Esophagus (tissue), 2 donors: Measurements from ENCODE around the gene NEURL4. TPM values are rescaled to one million over a fixed set of nuclear protein-coding genes. Genes with fewer than 3 reads are reported as not detected.
"Not testable (repeated sequence)": the region's sequence is repeated elsewhere in the genome, so short reads cannot be mapped to it uniquely, and the experiment has no call there.

Source experiments
- H3K27ac ChIP-seq, 2 donors: one replicate each; pipeline ENCODE4 v1.5.1; 2013; ENCODE audit warnings: low read depth in 2 of 2, mild to moderate bottlenecking in 2 of 2, inconsistent platforms in 1 of 2, low read length in 1 of 2, moderate library complexity in 1 of 2
- H3K27me3 ChIP-seq, 2 donors: one replicate each; pipeline ENCODE4 v1.6.1; 2013; ENCODE audit warnings: low read length in 2 of 2, control low read depth in 1 of 2, mild to moderate bottlenecking in 1 of 2; ENCODE audit not compliant: insufficient read depth in 2 of 2, control insufficient read depth in 1 of 2
- H3K36me3 ChIP-seq, 2 donors: one replicate each; pipeline ENCODE4 v1.6.1; 2013; ENCODE audit warnings: low read length in 1 of 2; ENCODE audit not compliant: control insufficient read depth in 2 of 2, insufficient read depth in 2 of 2
- H3K4me1 ChIP-seq, 2 donors: one replicate each; pipeline ENCODE4 v1.6.1; 2013; ENCODE audit warnings: low read length in 1 of 2; ENCODE audit not compliant: control insufficient read depth in 2 of 2, insufficient read depth in 2 of 2
- H3K4me3 ChIP-seq, 2 donors: one replicate each; pipeline ENCODE4 v1.5.1; 2013; ENCODE audit warnings: low read length in 2 of 2, mild to moderate bottlenecking in 2 of 2, low read depth in 1 of 2, moderate library complexity in 1 of 2
- H3K9me3 ChIP-seq, 2 donors: one replicate each; pipeline ENCODE4 v1.6.1; 2013; ENCODE audit warnings: mild to moderate bottlenecking in 2 of 2, low read depth in 1 of 2, low read length in 1 of 2, moderate library complexity in 1 of 2; ENCODE audit not compliant: control insufficient read depth in 2 of 2, insufficient read depth in 1 of 2
- WGBS, 2 donors: extraction: QIAGEN DNeasy Blood & Tissue Kit; methylation state at CpG; one replicate each; pipeline ENCODE4 v1.1.7; 2013; 5-methylcytosine and 5-hydroxymethylcytosine counted together
- polyA plus RNA-seq, 2 donors: library from polyadenylated mRNA; stranded (reverse); fragments of 200-250 nt; gene quantifications; one replicate each; pipeline ENCODE4 v1.2.3, GENCODE V29; 2013
- donor health status: healthy with polysubstance abuse.
- donor health status: Bipolar disorder and iron deficiency.

Gene NEURL4
- polyA plus RNA-seq, 2 donors: 15.7 to 32.1 TPM

DNA sequence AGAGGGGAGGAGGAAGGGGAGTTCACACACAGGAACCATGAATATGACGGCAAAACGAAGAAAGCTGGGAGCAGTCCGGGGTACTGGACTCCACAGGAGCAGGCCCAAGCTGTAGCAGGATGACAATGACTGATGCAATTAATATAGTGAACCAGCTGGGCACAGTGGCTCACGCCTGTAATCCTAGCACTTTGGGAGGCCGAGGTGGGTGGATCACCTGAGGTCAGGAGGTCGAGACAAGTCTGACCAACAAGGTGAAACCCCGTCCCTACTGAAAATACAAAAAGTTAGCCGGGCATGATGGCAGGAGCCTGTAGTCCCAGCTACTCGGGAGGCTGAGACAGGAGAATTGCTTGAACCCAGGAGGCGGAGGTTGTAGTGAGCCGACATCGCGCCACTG lies 6.6 kb upstream of the NEURL4 start:
- not testable (repeated sequence) for H3K4me1 ChIP-seq, H3K9me3 ChIP-seq, H3K4me3 ChIP-seq, H3K36me3 ChIP-seq, H3K27me3 ChIP-seq, H3K27ac ChIP-seq
- 80 to 84% methylated on average over 13 of the region's 13 CpGs for WGBS, 2 donors

DNA sequence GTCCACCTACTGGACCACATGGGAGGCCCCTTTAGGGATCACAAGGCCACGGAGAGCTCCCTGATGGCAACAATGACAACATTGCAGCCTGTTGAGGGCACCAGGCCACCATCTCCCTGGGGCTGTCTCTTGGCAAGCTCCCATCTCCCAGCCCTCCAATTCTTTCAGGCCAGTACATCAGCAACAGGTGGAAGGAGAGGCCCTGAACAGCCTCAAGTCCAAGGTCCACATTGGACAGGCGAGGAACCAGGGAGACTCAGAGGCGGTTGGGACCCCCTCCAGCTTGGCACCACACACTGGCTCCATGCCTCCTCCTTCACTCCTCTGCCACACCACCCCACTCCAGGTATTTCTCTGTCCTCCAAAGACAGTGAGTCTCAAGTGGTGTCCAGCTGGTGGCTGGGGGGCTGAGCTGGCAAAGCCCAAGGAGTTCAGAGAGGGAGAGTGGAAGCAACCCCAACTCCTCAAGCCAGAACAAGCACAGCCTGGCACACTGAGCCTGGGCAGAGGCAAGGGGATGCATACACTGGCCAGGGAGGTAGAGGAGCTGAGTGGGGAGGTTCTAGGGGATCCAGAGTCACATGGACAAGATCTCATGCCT lies 5.9 kb upstream of the NEURL4 start:
- Histone ChIP-seq H3K4me3 (no peak overlapping the region), H3K36me3 (no peaks in the 10 kb centered on the region), H3K9me3 (no peaks in the 10 kb centered on the region), H3K4me1 (peaks cover 0 to 3% of the 10 kb centered on the region in 2 donors), H3K27me3 (no peaks in the 10 kb centered on the region), H3K27ac (no peak overlapping the region)
- 77 to 88% methylated on average over 3 of the region's 3 CpGs for WGBS, 2 donors

DNA sequence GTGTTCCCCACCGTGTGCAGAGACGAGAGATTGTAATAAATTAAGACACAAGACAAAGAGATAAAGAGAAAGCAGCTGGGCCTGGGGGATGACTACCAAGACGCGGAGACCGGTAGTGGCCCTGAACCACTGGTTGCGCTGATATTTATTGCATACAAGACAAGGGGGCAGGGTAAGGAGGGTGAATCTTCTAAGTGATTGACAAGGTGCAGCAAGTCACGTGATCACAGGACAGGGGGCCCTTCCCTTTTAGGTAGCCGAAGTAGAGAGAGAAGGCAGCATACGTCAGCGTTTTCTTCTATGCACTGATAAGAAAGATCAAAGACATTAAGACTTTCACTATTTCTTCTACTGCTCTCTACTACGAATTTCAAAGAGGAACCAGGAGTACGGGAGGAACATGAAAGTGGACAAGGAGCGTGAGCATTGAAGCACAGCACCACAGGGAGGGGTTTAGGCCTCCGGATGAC lies 3.5 kb upstream of the NEURL4 start:
- H3K27ac ChIP-seq: not testable (repeated sequence)

DNA sequence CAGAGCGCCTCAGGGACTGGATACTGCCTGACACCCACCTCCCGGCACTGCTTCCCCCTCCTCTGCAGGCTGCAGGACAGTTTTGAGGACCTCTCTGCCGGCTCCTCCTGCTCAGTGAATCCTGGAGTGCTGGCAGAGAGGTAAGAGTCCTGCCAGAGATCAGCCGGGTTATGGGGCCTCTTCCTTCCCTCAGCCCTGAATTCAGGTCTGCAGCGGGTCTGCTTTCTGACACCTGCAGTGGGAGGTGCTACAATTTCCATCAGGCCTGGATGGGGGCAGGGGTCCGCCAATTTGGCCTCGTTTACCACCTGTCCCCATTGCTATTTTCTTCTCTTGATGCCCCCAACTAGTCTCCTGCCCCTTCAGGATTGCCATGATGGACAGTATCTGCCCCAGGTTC lies 3.0 kb upstream of the NEURL4 start:
- H3K27me3 ChIP-seq: no peaks in the 10 kb centered on the region
- H3K27ac ChIP-seq: no peak overlapping the region
- H3K36me3 ChIP-seq: no peaks in the 10 kb centered on the region
- H3K4me3 ChIP-seq: no peak overlapping the region
- H3K9me3 ChIP-seq: no peaks in the 10 kb centered on the region
- 55 to 61% methylated on average over 7 of the region's 7 CpGs for WGBS, 2 donors
- H3K4me1 ChIP-seq: peaks cover 3 to 9% of the 10 kb centered on the region in 2 donors

More for the DNA sequence above, 3.5 kb upstream of the NEURL4 start:
- not testable (repeated sequence) for H3K9me3 ChIP-seq, H3K4me1 ChIP-seq, H3K27me3 ChIP-seq, H3K36me3 ChIP-seq, H3K4me3 ChIP-seq
- 48 to 54% methylated on average over 14 of the region's 14 CpGs for WGBS, 2 donors

DNA sequence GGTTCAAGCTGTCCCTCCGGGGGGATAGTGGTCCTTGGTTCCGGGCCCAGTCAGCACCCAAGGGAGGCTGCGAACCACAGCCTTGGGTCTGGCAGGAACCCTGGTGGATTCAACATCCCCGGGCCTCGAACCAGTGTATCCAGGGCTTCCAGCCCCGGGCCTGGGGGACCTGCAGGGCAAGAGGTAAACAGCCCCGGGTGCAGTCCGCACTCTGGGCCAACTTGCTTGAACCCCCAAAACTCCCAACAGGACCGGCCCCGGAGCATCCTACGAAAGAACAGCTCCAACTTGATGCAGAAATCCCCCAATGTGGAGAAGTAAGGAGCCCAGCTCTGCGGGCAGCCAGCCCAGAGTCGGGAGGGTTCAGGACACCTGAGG lies 1.5 kb upstream of the NEURL4 start:
- no peaks in the 10 kb centered on the region for H3K27me3 ChIP-seq
- H3K4me3 ChIP-seq: peak overlapping the region; percentile 71 to 84
- peaks cover 2 to 7% of the 10 kb centered on the region in 2 donors for H3K36me3 ChIP-seq
- WGBS, 2 donors: 54 to 60% methylated on average over 13 of the region's 13 CpGs
- no peaks in the 10 kb centered on the region for H3K9me3 ChIP-seq
- peaks cover 3 to 9% of the 10 kb centered on the region in 2 donors for H3K4me1 ChIP-seq
- H3K27ac ChIP-seq: peak overlapping the region; percentile 96 to 98

DNA sequence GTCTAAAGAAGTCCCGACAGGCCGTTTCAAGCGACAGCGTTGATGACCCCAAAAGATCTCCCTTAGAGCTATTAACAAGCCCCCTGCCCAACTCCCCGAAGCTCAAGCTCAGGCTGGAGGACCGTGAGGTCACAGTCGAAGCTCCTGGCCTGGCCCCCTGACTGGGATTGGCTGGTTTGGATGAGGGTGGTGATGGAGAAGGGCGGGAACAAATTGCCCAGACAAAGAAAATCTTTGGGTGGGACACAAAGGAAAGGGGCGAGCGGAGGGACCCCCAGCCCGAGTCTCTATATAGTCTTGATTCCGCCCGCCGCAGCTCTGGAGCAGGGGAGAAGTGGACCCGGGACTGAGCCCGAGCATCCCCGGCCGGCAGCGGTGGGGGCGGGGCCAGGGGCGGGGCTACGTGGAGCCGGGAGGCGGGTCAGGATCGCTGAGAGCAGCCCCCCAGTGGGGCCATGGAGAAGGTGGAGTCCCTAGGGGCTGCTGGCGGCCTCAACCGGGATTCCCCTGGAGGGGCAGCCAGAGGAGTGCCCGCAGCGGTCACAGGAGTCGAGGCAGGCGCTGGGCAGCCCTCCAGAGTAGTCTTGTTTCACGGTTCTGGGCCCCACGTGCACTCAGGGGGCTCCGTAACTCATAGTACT lies 982 bp upstream of the NEURL4 start:
- peaks cover 3 to 9% of the 10 kb centered on the region in 2 donors for H3K4me1 ChIP-seq
- no peaks in the 10 kb centered on the region for H3K27me3 ChIP-seq
- WGBS, 2 donors: 0 to 1% methylated on average over 34 of the region's 34 CpGs
- peak overlapping the region; percentile 71 to 84 for H3K4me3 ChIP-seq
- no peaks in the 10 kb centered on the region for H3K9me3 ChIP-seq
- peak overlapping the region; percentile 96 to 98 for H3K27ac ChIP-seq
- peaks cover 4 to 9% of the 10 kb centered on the region in 2 donors for H3K36me3 ChIP-seq

DNA sequence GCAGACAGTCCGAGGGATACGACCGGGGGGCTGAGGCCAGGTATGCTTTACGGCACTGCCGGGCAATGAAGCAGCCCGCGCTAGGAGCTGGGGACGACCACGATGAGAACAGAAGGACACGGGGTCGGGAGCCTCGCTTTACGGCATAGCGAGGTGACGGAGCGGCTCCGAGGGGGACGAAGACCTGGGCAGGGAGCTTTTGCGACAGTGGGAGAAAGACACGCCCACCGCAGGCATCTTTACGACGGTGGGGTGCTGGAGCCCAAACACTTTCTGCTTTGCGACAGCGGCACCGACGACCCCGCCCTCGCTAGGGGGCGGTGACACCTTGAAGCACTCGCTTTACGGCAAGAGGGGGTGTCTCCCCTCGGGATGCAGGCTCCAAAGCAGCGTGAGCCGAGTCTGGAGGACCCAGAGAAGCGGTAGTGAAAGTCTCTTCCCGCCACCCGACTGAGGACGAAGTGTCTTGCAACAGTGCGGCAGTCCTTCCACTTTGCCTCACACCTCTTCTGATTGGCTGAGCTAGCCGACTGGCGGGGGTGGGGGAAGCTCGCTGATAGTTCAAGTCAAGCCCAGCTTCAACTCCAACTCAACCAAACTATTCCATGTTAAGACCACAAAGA lies 350 bp upstream of the NEURL4 start:
- 0% methylated on average over 42 to 43 of the region's 43 CpGs for WGBS, 2 donors
- Histone ChIP-seq H3K27ac (peak overlapping the region; percentile 96 to 98), H3K36me3 (peaks cover 4 to 10% of the 10 kb centered on the region in 2 donors), H3K4me3 (peak overlapping the region; percentile 71 to 84), H3K4me1 (peaks cover 3 to 9% of the 10 kb centered on the region in 2 donors), H3K27me3 (no peaks in the 10 kb centered on the region), H3K9me3 (no peaks in the 10 kb centered on the region)

DNA sequence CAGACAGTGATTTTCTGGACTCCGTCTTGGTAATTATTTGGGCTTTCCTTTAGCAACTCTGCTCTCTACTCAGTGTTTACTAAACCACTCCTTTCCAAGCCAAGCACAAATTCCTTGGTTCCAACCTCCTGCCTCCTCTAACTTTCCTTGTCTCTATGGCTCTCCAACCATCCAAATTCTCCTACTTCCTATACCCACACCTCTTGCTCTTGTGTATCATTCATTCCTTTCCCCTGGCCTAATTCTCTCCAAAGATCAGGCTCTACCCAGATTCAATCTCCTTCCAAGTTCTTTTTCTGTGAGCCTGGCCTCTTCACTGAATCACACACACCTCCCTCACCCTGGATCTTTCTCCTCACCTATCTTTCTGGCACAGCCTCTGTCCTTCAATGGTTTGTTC lies 1.1 kb downstream of the NEURL4 start:
- H3K27me3 ChIP-seq: no peaks in the 10 kb centered on the region
- no peak overlapping the region for H3K4me3 ChIP-seq
- peaks cover 11 to 21% of the 10 kb centered on the region in 2 donors for H3K36me3 ChIP-seq
- no peak overlapping the region for H3K27ac ChIP-seq
- 73 to 87% methylated on average over 1 of the region's 1 CpG for WGBS, 2 donors
- H3K4me1 ChIP-seq: peaks cover 3 to 9% of the 10 kb centered on the region in 2 donors
- H3K9me3 ChIP-seq: no peaks in the 10 kb centered on the region

DNA sequence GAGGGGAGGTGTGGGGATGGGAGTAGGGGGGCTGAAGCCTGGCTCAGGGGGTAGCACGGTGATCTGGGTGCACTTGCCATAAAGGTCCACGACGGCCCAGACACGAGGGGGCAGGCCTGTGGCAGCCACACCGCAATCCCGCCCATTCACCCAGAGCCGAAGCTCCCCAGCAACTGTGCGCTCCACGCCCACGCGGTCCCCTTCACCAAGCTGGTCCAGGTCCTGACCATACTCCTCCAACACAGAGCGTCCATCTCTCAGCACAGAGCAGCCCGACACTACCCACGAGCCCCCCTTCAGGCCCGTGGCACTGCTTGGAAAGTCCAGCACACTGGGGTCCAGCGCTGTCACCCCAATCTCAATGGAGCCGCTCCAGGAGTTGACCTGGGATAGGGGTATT lies 1.6 kb downstream of the NEURL4 start:
- Histone ChIP-seq H3K27me3 (no peaks in the 10 kb centered on the region), H3K4me1 (peaks cover 3 to 9% of the 10 kb centered on the region in 2 donors), H3K9me3 (no peaks in the 10 kb centered on the region), H3K27ac (no peak overlapping the region), H3K4me3 (no peak overlapping the region), H3K36me3 (peaks cover 14 to 26% of the 10 kb centered on the region in 2 donors)
- 84 to 86% methylated on average over 15 to 17 of the region's 17 CpGs for WGBS, 2 donors
